Measurements from ENCODE around the gene MDGA2. TPM values are rescaled to one million over a fixed set of nuclear protein-coding genes. Genes with fewer than 3 reads are reported as not detected.

Gene MDGA2
- total RNA-seq, 1 donor from 2014 or later: 0.39 TPM

- Mint-ChIP-seq H3K4me3 (ENCODE audit: unreplicated experiment) (no peak overlapping the region), H3K27ac (ENCODE audit: unreplicated experiment) (no peak overlapping the region), H3K36me3 (ENCODE audit: unreplicated experiment) (no peaks in the 10 kb centered on the region), H3K27me3 (ENCODE audit: unreplicated experiment) (peaks cover 2% of the 10 kb centered on the region), H3K9me3 (ENCODE audit: unreplicated experiment) (peaks cover 2% of the 10 kb centered on the region), H3K4me1 (ENCODE audit: low read depth, unreplicated experiment) (peaks cover 2% of the 10 kb centered on the region)
- no peak for TF ChIP-seq CTCF (IDR thresholded peaks at IDR 0.05; ENCODE audit: partially characterized antibody, unreplicated experiment)
- no peak for DNase-seq
Observed at GRCh38 chr14:47422191-47422590, 253.2 kb downstream of the MDGA2 start.

- H3K9me3 Mint-ChIP-seq (ENCODE audit: unreplicated experiment): no peaks in the 10 kb centered on the region
- peaks cover 2% of the 10 kb centered on the region for H3K4me1 Mint-ChIP-seq (ENCODE audit: low read depth, unreplicated experiment)
- no peak for TF ChIP-seq CTCF (IDR thresholded peaks at IDR 0.05; ENCODE audit: partially characterized antibody, unreplicated experiment)
- DNase-seq: no peak
- no peaks in the 10 kb centered on the region for H3K36me3 Mint-ChIP-seq (ENCODE audit: unreplicated experiment)
- H3K4me3 Mint-ChIP-seq (ENCODE audit: unreplicated experiment): no peak overlapping the region
- H3K27ac Mint-ChIP-seq (ENCODE audit: unreplicated experiment): no peak overlapping the region
- H3K27me3 Mint-ChIP-seq (ENCODE audit: unreplicated experiment): no peaks in the 10 kb centered on the region
Observed at GRCh38 chr14:47411523-47411922, 263.9 kb downstream of the MDGA2 start.

- no peaks in the 10 kb centered on the region for H3K9me3 Mint-ChIP-seq (ENCODE audit: unreplicated experiment)
- TF ChIP-seq CTCF (IDR thresholded peaks at IDR 0.05; ENCODE audit: partially characterized antibody, unreplicated experiment): no peak
Observed at GRCh38 chr14:47392326-47392725, 283.1 kb downstream of the MDGA2 start.

GRCh38 chr14:47390831-47391504, 284.4 kb downstream of the MDGA2 start:
- no peak for TF ChIP-seq CTCF (IDR thresholded peaks at IDR 0.05; ENCODE audit: partially characterized antibody, unreplicated experiment)
- DNase-seq: no peak
- no peak overlapping the region for H3K27ac Mint-ChIP-seq (ENCODE audit: unreplicated experiment)
- no peaks in the 10 kb centered on the region for H3K36me3 Mint-ChIP-seq (ENCODE audit: unreplicated experiment)
- peaks cover 10% of the 10 kb centered on the region for H3K4me1 Mint-ChIP-seq (ENCODE audit: low read depth, unreplicated experiment)
- H3K9me3 Mint-ChIP-seq (ENCODE audit: unreplicated experiment): no peaks in the 10 kb centered on the region
- H3K4me3 Mint-ChIP-seq (ENCODE audit: unreplicated experiment): no peak overlapping the region
- H3K27me3 Mint-ChIP-seq (ENCODE audit: unreplicated experiment): no peaks in the 10 kb centered on the region

More at GRCh38 chr14:47392326-47392725, 283.1 kb downstream of the MDGA2 start:
- H3K27me3 Mint-ChIP-seq (ENCODE audit: unreplicated experiment): no peaks in the 10 kb centered on the region
- no peak overlapping the region for H3K4me3 Mint-ChIP-seq (ENCODE audit: unreplicated experiment)
- H3K4me1 Mint-ChIP-seq (ENCODE audit: low read depth, unreplicated experiment): peaks cover 10% of the 10 kb centered on the region
- no peak for DNase-seq
- H3K27ac Mint-ChIP-seq (ENCODE audit: unreplicated experiment): peak overlapping the region; percentile 22
- no peaks in the 10 kb centered on the region for H3K36me3 Mint-ChIP-seq (ENCODE audit: unreplicated experiment)

GRCh38 chr14:47389535-47389934, 285.9 kb downstream of the MDGA2 start:
- no peaks in the 10 kb centered on the region for H3K36me3 Mint-ChIP-seq (ENCODE audit: unreplicated experiment)
- H3K4me1 Mint-ChIP-seq (ENCODE audit: low read depth, unreplicated experiment): peaks cover 10% of the 10 kb centered on the region
- no peaks in the 10 kb centered on the region for H3K9me3 Mint-ChIP-seq (ENCODE audit: unreplicated experiment)
- no peak for DNase-seq
- no peak overlapping the region for H3K4me3 Mint-ChIP-seq (ENCODE audit: unreplicated experiment)
- H3K27me3 Mint-ChIP-seq (ENCODE audit: unreplicated experiment): no peaks in the 10 kb centered on the region
- H3K27ac Mint-ChIP-seq (ENCODE audit: unreplicated experiment): no peak overlapping the region
- no peak for TF ChIP-seq CTCF (IDR thresholded peaks at IDR 0.05; ENCODE audit: partially characterized antibody, unreplicated experiment)
